MM.1S (cell line): Measurements from ENCODE around the gene DCTN3.
"Not testable (repeated sequence)": the region's sequence is repeated elsewhere in the genome, so short reads cannot be mapped to it uniquely, and the experiment has no call there.

Experiments
- DNase-seq: peaks from one replicate; pipeline ENCODE4 v3.0.0-alpha.2; 2015
- H2AFZ ChIP-seq: fragments of 300-600 bp; sonication (generic); 2 replicates; pipeline ENCODE4 v1.6.0; 2016; ENCODE audit warnings: antibody characterized with exemption, low read length
- H3F3A ChIP-seq: fragments of 300-600 bp; sonication (generic); 2 replicates; pipeline ENCODE4 v1.6.1; 2016; ENCODE audit warnings: mild to moderate bottlenecking, antibody characterized with exemption, low read length, moderate library complexity, mixed read lengths; ENCODE audit not compliant: insufficient read depth
- H3K27ac ChIP-seq: fragments of 300-600 bp; sonication (generic); 2 replicates; pipeline ENCODE4 v1.5.1; 2016; ENCODE audit warnings: mild to moderate bottlenecking, low read length
- H3K27me3 ChIP-seq: fragments of 300-600 bp; sonication (generic); replicated peaks from 2 replicates; pipeline ENCODE4 v1.6.0; 2016; ENCODE audit warnings: low read length; ENCODE audit not compliant: insufficient read depth
- H3K36me3 ChIP-seq: fragments of 300-600 bp; sonication (generic); replicated peaks from 2 replicates; pipeline ENCODE4 v1.6.1; 2016; ENCODE audit warnings: mild to moderate bottlenecking, low read length, mixed read lengths; ENCODE audit not compliant: insufficient read depth
- H3K4me1 ChIP-seq: fragments of 300-600 bp; sonication (generic); 2 replicates; pipeline ENCODE4 v1.6.1; 2016; ENCODE audit warnings: low read length, mixed read lengths
- H3K4me2 ChIP-seq: fragments of 300-600 bp; sonication (generic); 2 replicates; pipeline ENCODE4 v1.6.0; 2016; ENCODE audit warnings: low read depth, low read length
- H3K4me3 ChIP-seq: fragments of 300-600 bp; sonication (generic); 2 replicates; pipeline ENCODE4 v1.5.1; 2016; ENCODE audit warnings: low read length, mixed read lengths
- H3K79me2 ChIP-seq: fragments of 300-600 bp; sonication (generic); 2 replicates; pipeline ENCODE4 v1.6.1; 2016; ENCODE audit warnings: mixed run types, low read length, mixed read lengths
- H3K9ac ChIP-seq: fragments of 300-600 bp; sonication (generic); 2 replicates; pipeline ENCODE4 v1.6.1; 2016; ENCODE audit warnings: low read length, mixed read lengths
- H3K9me2 ChIP-seq: fragments of 300-600 bp; sonication (generic); replicated peaks from 2 replicates; pipeline ENCODE4 v1.6.1; 2016; ENCODE audit warnings: mild to moderate bottlenecking, low read length, mixed read lengths; ENCODE audit not compliant: insufficient read depth
- H3K9me3 ChIP-seq: fragments of 300-600 bp; sonication (generic); replicated peaks from 2 replicates; pipeline ENCODE4 v1.6.1; 2016; ENCODE audit warnings: mild to moderate bottlenecking, low read length, mixed read lengths; ENCODE audit not compliant: insufficient read depth
- H4K20me1 ChIP-seq: fragments of 300-600 bp; sonication (generic); 2 replicates; pipeline ENCODE4 v1.6.1; 2016; ENCODE audit warnings: mild to moderate bottlenecking, low read length, moderate library complexity, mixed read lengths; ENCODE audit not compliant: insufficient read depth
- EZH2 ChIP-seq: fragments of 300-600 bp; sonication (generic); optimal IDR thresholded peaks from 2 replicates; pipeline ENCODE3; 2017; ENCODE audit warnings: low read depth, mild to moderate bottlenecking, antibody characterized with exemption, low read length, mixed read lengths
- EZH2phosphoT487 ChIP-seq: fragments of 300-600 bp; sonication (generic); IDR thresholded peaks from 2 replicates; pipeline ENCODE4 v1.6.1; 2018; ENCODE audit warnings: antibody characterized with exemption, low read length
- TF ChIP-seq, protein P1 (sequence below): fragments of 300-600 bp; sonication (generic); IDR thresholded peaks from 2 replicates; pipeline ENCODE4 v1.5.1; 2016; ENCODE audit warnings: antibody characterized with exemption, low read length, mixed read lengths

Gene DCTN3

DNA sequence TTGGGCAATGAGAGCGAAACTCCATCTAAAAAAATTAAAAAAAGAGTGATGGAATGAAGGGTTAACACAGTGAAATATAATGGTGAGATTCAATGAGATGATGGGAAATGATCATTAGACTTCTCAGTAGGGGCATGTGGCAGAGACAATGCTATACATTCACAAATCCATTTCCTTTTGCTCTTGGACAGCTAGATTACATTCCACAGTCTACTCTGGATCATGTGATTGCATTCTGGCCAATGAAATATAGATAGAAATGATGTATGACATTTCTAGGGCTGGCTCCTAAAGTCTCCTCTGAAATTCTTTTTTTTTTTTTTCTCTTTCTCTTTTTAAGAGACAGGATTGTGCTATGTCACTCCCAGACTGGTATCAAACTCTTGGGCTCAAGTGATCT is 22.4 kb upstream of the DCTN3 start:
- H3K4me2 ChIP-seq = no peak overlapping the region
- H3K4me1 ChIP-seq = peaks cover 12% of the 10 kb centered on the region
- peaks cover 11% of the 10 kb centered on the region for H3F3A ChIP-seq
- no peaks in the 10 kb centered on the region for H3K9me3 ChIP-seq
- no peaks in the 10 kb centered on the region for H4K20me1 ChIP-seq
- H3K27ac ChIP-seq = no peak overlapping the region
- H3K9ac ChIP-seq = no peak overlapping the region
- no peaks in the 10 kb centered on the region for H3K9me2 ChIP-seq
- H3K4me3 ChIP-seq = no peak overlapping the region
- H3K36me3 ChIP-seq = no peaks in the 10 kb centered on the region
- no peaks in the 10 kb centered on the region for H3K27me3 ChIP-seq
- peaks cover 7% of the 10 kb centered on the region for H3K79me2 ChIP-seq
- no peak overlapping the region for H2AFZ ChIP-seq
- no peak for DNase-seq
- TF ChIP-seq EZH2 = no peak
- TF ChIP-seq EZH2phosphoT487 = no peak
- TF ChIP-seq, protein P1, sequence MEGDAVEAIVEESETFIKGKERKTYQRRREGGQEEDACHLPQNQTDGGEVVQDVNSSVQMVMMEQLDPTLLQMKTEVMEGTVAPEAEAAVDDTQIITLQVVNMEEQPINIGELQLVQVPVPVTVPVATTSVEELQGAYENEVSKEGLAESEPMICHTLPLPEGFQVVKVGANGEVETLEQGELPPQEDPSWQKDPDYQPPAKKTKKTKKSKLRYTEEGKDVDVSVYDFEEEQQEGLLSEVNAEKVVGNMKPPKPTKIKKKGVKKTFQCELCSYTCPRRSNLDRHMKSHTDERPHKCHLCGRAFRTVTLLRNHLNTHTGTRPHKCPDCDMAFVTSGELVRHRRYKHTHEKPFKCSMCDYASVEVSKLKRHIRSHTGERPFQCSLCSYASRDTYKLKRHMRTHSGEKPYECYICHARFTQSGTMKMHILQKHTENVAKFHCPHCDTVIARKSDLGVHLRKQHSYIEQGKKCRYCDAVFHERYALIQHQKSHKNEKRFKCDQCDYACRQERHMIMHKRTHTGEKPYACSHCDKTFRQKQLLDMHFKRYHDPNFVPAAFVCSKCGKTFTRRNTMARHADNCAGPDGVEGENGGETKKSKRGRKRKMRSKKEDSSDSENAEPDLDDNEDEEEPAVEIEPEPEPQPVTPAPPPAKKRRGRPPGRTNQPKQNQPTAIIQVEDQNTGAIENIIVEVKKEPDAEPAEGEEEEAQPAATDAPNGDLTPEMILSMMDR = no peak

DNA sequence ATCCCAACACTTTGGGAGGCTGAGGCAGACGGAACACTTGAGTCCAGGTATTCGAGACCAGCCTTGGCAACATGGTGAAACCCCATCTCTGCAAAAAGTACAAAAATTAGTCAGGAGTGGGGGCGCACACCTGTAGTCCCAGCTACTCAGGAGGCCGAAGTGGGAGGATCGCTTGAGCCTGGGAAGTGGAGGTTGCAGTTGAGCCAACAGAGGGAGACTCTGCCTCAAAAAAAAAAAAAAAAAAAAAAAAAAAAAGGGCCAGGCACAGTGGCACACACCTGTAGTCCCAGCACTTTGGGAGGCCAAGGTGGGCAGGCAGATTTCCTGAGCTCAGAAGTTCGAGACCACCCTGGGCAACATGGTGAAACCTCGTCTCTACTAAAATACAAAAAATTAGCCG is 19.0 kb upstream of the DCTN3 start:
- H4K20me1 ChIP-seq, H3K4me2 ChIP-seq, H3K36me3 ChIP-seq, H3K9me2 ChIP-seq, DNase-seq, H2AFZ ChIP-seq, H3F3A ChIP-seq, H3K9ac ChIP-seq, H3K27ac ChIP-seq, H3K4me3 ChIP-seq, H3K27me3 ChIP-seq, H3K9me3 ChIP-seq, H3K4me1 ChIP-seq: not testable (repeated sequence)
- H3K79me2 ChIP-seq = peaks cover 25% of the 10 kb centered on the region

DNA sequence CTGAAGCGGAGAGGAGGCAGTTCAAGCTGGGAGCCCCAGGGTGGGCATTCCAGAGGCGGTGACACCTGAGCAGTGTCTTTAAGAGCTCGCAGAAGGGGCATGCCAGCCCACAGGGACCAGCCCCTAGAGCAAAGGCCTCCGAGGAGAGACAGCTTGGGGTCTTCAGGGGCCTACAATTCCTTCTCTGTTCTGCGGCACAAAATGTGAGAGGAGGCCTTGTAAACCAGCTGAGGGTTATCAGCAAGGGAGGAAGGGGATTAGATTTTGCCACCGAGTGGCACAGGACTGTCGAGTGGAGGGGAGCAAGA is 17.8 kb upstream of the DCTN3 start:
- Histone ChIP-seq H4K20me1 (no peaks in the 10 kb centered on the region), H3K9ac (peak overlapping the region; percentile 90), H3K4me3 (peak overlapping the region; percentile 95), H3K27ac (peak overlapping the region; percentile 62), H3K27me3 (no peaks in the 10 kb centered on the region), H3K9me2 (no peaks in the 10 kb centered on the region), H3K4me1 (peaks cover 4% of the 10 kb centered on the region), H3K36me3 (no peaks in the 10 kb centered on the region), H3F3A (peaks cover 7% of the 10 kb centered on the region; the same call in 1 of the 2 replicates), H2AFZ (peak overlapping the region; percentile 88), H3K9me3 (no peaks in the 10 kb centered on the region), H3K4me2 (peak overlapping the region; percentile 79), H3K79me2 (peaks cover 25% of the 10 kb centered on the region)
- DNase-seq = no peak
- TF ChIP-seq, protein P1 = no peak
- TF ChIP-seq EZH2phosphoT487 (no peak), EZH2 (no peak)

DNA sequence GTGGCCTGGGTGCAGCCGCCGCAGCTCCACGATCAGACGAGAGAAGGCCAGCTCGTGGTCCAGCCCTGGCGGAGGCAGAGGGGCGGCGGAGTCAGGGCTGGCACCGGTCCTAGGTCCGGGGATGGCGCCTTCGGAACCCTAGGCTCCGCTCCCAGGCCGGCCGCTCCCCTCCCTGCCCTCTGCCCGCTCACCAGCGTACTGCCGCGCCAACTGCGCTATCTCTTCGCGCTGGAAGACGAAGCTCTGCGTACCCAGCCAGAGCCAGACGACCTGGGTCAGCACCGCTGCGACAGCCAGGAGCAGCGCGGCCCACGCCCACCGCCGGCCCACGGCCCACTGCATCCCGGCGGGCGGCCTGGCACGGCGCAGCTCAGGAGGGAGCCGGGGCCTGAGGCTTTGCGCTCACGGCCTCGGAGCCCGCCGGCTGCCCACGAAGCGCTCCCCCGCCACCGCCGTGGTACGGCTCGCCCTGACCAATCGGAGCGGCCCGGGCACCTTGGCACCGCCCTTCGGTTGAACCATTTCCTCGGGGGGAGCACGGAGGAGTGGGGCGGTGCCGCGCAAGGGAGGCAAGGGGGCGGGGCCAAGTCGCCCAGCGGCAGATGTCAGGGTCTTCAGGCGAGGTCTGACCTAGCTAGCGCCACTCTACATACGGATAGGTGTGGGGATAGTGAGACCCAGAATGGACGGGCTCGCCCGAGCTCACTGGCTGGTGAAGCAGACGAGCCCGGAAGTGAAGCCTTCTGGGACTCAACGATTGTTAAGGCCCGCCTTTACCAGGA is 17.3 kb upstream of the DCTN3 start, which contains the start of gene SIGMAR1:
SIGMAR1 (minus strand) TSS at position 432 of the 782 bp plus-strand sequence; CDS start at position 342, 90 bp downstream.
- H3F3A ChIP-seq = peaks cover 7% of the 10 kb centered on the region; the same call in 1 of the 2 replicates
- DNase-seq = peak; percentile 94
- H3K9me2 ChIP-seq = no peaks in the 10 kb centered on the region
- no peaks in the 10 kb centered on the region for H4K20me1 ChIP-seq
- peak within 1 kb of the TSS; percentile 95 for H3K4me3 ChIP-seq
- no peaks in the 10 kb centered on the region for H3K27me3 ChIP-seq
- peak within 1 kb of the TSS; percentile 88 for H2AFZ ChIP-seq
- no peaks in the 10 kb centered on the region for H3K9me3 ChIP-seq
- peaks cover 25% of the 10 kb centered on the region for H3K79me2 ChIP-seq
- peak within 1 kb of the TSS; percentile 62 for H3K27ac ChIP-seq
- no peak for TF ChIP-seq EZH2
- TF ChIP-seq, protein P1 = no peak
- no peak for TF ChIP-seq EZH2phosphoT487
- peak within 1 kb of the TSS; percentile 90 for H3K9ac ChIP-seq
- peaks cover 4% of the 10 kb centered on the region for H3K4me1 ChIP-seq
- no peaks in the 10 kb centered on the region for H3K36me3 ChIP-seq
- H3K4me2 ChIP-seq = peak within 1 kb of the TSS; percentile 79
